HG03196 (cell line): ENCODE results near the gene ZP1.
A peak's percentile ranks its signal among the peaks of the same experiment; 100 is the strongest.
"Not testable (repeated sequence)": the region's sequence is repeated elsewhere in the genome, so short reads cannot be mapped to it uniquely, and the experiment has no call there.

Experiments used
- ATAC-seq: cut with Tn5 transposase; IDR thresholded peaks from one replicate; pipeline ENCODE4 v1.9.1; 2021; ENCODE audit not compliant: unreplicated experiment

Gene ZP1

GRCh38 chr11:60905047-60905446 is 37.7 kb downstream of the ZP1 start:
- no peak for ATAC-seq

- ATAC-seq = no peak
Measured at GRCh38 chr11:60905551-60906113, 38.3 kb downstream of the ZP1 start.

GRCh38 chr11:60906132-60906972 is 39.0 kb downstream of the ZP1 start, which contains the start of gene PRPF19:
PRPF19 (minus strand) TSS chr11:60906585; CDS start chr11:60906382, 203 bp downstream.
- ATAC-seq = peak; percentile 77

- no peak for ATAC-seq
Measured at GRCh38 chr11:60908803-60909202, 41.5 kb downstream of the ZP1 start.

- not testable (repeated sequence) for ATAC-seq
Measured at GRCh38 chr11:60909680-60910280, 42.4 kb downstream of the ZP1 start.

- ATAC-seq = peak; percentile 33
Measured at GRCh38 chr11:60910281-60910687, 42.9 kb downstream of the ZP1 start.

GRCh38 chr11:60910711-60911380 is 43.5 kb downstream of the ZP1 start:
- no peak for ATAC-seq

GRCh38 chr11:60912223-60912850 is 45.0 kb downstream of the ZP1 start:
- ATAC-seq = no peak

- no peak for ATAC-seq
Measured at GRCh38 chr11:60912851-60913528, 45.6 kb downstream of the ZP1 start.

GRCh38 chr11:60913793-60914632 is 46.7 kb downstream of the ZP1 start, which contains the start of gene TMEM109:
TMEM109 (plus strand) TSS chr11:60914158; CDS start chr11:60919694, 5,536 bp downstream.
- peak; percentile 40 for ATAC-seq

GRCh38 chr11:60914633-60915247 is 47.4 kb downstream of the ZP1 start:
- ATAC-seq = peak; percentile 2

- ATAC-seq = peak; percentile 53
Measured at GRCh38 chr11:60915248-60915914, 48.0 kb downstream of the ZP1 start.

GRCh38 chr11:60916669-60917206 is 49.4 kb downstream of the ZP1 start:
- ATAC-seq = no peak

- no peak for ATAC-seq
Measured at GRCh38 chr11:60917267-60917666, 49.9 kb downstream of the ZP1 start.

GRCh38 chr11:60918251-60918938 is 51.1 kb downstream of the ZP1 start:
- no peak for ATAC-seq

- no peak for ATAC-seq
Measured at GRCh38 chr11:60918939-60919265, 51.6 kb downstream of the ZP1 start.

- ATAC-seq = no peak
Measured at GRCh38 chr11:60919320-60919719, 52.0 kb downstream of the ZP1 start.

GRCh38 chr11:60919956-60920355 is 52.6 kb downstream of the ZP1 start:
- ATAC-seq = no peak
